Thoracic aorta (tissue), 2 donors: ENCODE data around the gene NCOA3. TPM values are rescaled to one million over a fixed set of nuclear protein-coding genes. Genes with fewer than 3 reads are reported as not detected.

ENCODE experiments used
- ATAC-seq: fragments of 150-250 bp; one replicate; pipeline ENCODE4 v1.8.0; 2017; ENCODE audit warnings: low read depth; ENCODE audit not compliant: insufficient number of reproducible peaks, low FRiP score
- DNase-seq: peaks from one replicate; pipeline ENCODE4 v3.0.0-alpha.2; 2020; ENCODE audit warnings: low spot score
- H3K27ac ChIP-seq, 2 donors: fragments of 200-600 bp; sonication (generic); 1 replicate in 1 of 2; 2 replicates in 1 of 2; pipeline ENCODE4 v1.5.1; 2016; ENCODE audit warnings: mild to moderate bottlenecking in 2 of 2, moderate library complexity in 2 of 2
- H3K27me3 ChIP-seq: fragments of 200-600 bp; sonication (generic); replicated peaks from 2 replicates; pipeline ENCODE4 v1.6.0; 2016; ENCODE audit warnings: mild to moderate bottlenecking; ENCODE audit not compliant: insufficient read depth
- H3K36me3 ChIP-seq: fragments of 200-600 bp; sonication (generic); one replicate; pipeline ENCODE4 v1.5.1; 2016
- H3K4me1 ChIP-seq, 2 donors: fragments of 200-600 bp; sonication (generic); 1 replicate in 1 of 2; 2 replicates in 1 of 2; pipeline versions ENCODE4 v1.5.1 to v1.6.0; 2016; ENCODE audit warnings: low read depth in 2 of 2, mild to moderate bottlenecking in 1 of 2; ENCODE audit not compliant: control insufficient read depth in 1 of 2
- H3K4me3 ChIP-seq: fragments of 200-600 bp; sonication (generic); 2 replicates; pipeline ENCODE4 v1.5.1; 2016; ENCODE audit warnings: mild to moderate bottlenecking
- H3K9me3 ChIP-seq: fragments of 200-600 bp; sonication (generic); 2 replicates; pipeline ENCODE4 v1.5.1; 2016
- CTCF ChIP-seq: fragments of 200-600 bp; sonication (generic); IDR thresholded peaks from one replicate; pipeline ENCODE4 v1.5.1; 2019; ENCODE audit warnings: antibody characterized with exemption
- total RNA-seq, 2 donors: library from RNA; depleted of rRNA; stranded (reverse); fragments of >200 nt; gene quantifications; one replicate each; pipeline versions ENCODE4 v1.1.0 to v1.2.3, GENCODE V29; 2016

The NCOA3 gene
- total RNA-seq, 2 donors from 2014 or later = 44.3 to 68.1 TPM

DNA sequence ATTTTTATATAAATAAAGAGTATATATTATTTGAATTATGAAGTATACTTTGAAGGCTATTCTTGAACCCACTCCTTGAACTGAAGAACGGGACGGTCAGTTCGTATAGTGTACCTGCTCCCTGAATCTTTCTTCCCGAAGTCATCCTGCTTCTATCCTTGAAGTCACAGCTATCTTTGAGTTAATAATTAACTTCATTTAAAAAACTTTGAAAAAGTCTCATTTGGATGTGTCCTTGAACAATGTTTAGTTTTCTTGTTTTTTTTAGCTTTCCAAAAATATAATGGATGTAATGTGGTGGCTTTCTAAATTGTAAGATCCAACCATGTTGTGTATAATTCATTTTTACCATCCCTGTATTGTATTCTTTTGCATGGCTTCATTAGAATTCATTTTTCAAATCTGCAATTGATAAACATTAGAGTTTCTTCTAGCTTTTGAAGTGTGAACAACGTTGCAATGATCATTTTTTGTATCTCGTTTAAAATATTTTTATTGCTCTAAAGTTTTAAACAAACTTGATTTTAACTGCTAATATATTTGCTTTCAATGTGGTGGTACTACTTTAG lies 94.4 kb downstream of the NCOA3 start:
- H3K4me1 ChIP-seq = peaks cover 6 to 18% of the 10 kb centered on the region in 2 donors
- no peaks in the 10 kb centered on the region for H3K36me3 ChIP-seq
- ATAC-seq (no peak), DNase-seq (no peak)
- H3K27ac ChIP-seq = no peak overlapping the region
- H3K4me3 ChIP-seq = no peak overlapping the region
- no peaks in the 10 kb centered on the region for H3K27me3 ChIP-seq
- no peaks in the 10 kb centered on the region for H3K9me3 ChIP-seq
- no peak for TF ChIP-seq CTCF

- H3K9me3 ChIP-seq = no peaks in the 10 kb centered on the region
- ATAC-seq (no peak), DNase-seq (no peak)
- peaks cover 2 to 15% of the 10 kb centered on the region in 2 donors for H3K4me1 ChIP-seq
- no peak overlapping the region for H3K4me3 ChIP-seq
- TF ChIP-seq CTCF = no peak
- H3K36me3 ChIP-seq = no peaks in the 10 kb centered on the region
- no peaks in the 10 kb centered on the region for H3K27me3 ChIP-seq
- no peak overlapping the region for H3K27ac ChIP-seq
Observed at GRCh38 chr20:47597090-47597489, 95.4 kb downstream of the NCOA3 start.

DNA sequence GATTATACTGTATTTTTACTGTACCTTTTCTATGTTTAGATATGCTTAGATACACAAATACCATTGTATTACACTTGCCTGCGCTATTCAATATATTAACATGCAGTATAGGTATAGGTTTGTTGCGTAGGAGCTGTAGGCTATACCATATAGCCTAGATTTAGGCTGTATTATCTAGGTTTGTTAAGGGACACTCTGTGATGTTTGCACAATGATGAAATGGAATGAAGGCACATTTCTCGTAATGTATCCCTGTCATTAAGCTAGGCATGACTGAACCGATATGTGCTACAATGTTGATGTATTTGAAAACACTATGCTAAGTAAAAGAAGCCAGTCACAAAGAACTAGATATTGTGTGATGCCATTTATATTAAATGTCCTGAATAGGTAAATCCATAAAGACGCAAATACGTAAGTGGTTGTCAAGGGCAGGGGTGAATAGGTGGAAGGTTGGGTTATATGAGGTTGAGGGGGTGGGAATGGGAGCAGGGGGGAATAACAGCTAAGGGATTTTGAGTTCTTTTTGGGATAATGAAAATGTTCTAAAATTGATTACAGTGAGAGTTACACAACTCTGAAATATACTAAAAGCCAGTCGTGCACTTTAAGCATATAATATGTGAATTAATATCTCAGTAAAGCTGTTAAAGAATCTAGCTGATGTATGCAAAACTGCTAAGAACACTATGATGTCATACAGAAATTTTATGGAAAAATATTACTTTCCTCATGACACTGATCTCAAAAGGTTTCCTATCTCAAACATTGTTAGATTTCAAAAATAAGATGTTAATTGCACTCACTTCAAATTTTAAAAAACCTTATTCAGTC lies 97.4 kb downstream of the NCOA3 start:
- TF ChIP-seq CTCF = no peak

GRCh38 chr20:47600967-47601547 lies 99.4 kb downstream of the NCOA3 start:
- no peak overlapping the region for H3K4me3 ChIP-seq
- DNase-seq = no peak
- peaks cover 4 to 27% of the 10 kb centered on the region in 2 donors for H3K4me1 ChIP-seq
- no peaks in the 10 kb centered on the region for H3K9me3 ChIP-seq
- H3K27ac ChIP-seq = no peak overlapping the region
- TF ChIP-seq CTCF = no peak
- no peaks in the 10 kb centered on the region for H3K36me3 ChIP-seq
- no peak for ATAC-seq
- no peaks in the 10 kb centered on the region for H3K27me3 ChIP-seq

More for the DNA sequence above, 97.4 kb downstream of the NCOA3 start:
- peaks cover 4 to 27% of the 10 kb centered on the region in 2 donors for H3K4me1 ChIP-seq
- H3K27me3 ChIP-seq = no peaks in the 10 kb centered on the region
- no peaks in the 10 kb centered on the region for H3K36me3 ChIP-seq
- no peak overlapping the region for H3K27ac ChIP-seq
- DNase-seq = no peak
- no peak overlapping the region for H3K4me3 ChIP-seq
- no peak for ATAC-seq
- H3K9me3 ChIP-seq = no peaks in the 10 kb centered on the region

DNA sequence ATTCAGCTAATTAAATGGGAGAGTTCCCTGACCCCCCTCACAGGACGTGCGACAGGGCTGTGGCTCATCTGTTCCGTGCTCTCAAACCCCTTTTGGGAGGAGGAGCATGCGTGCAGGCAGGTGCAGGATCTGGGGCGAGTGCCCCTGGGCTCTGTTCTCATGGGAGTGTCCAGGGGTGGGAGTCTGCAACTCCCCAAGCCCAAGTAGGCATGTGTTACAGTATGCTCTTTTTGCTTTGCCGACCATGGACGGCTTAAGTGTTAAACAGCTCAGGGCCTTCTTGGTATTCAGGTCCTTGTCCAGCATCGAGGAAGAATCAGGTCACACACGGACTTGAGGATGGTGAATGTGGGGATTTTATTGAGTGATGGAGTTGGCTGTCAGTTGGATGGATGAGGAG lies 101.6 kb downstream of the NCOA3 start:
- ATAC-seq (no peak), DNase-seq (no peak)
- H3K27ac ChIP-seq = no peak overlapping the region
- H3K4me3 ChIP-seq = no peak overlapping the region
- no peaks in the 10 kb centered on the region for H3K9me3 ChIP-seq
- H3K4me1 ChIP-seq = peaks cover 4 to 27% of the 10 kb centered on the region in 2 donors
- H3K27me3 ChIP-seq = no peaks in the 10 kb centered on the region
- no peak for TF ChIP-seq CTCF
- H3K36me3 ChIP-seq = no peaks in the 10 kb centered on the region
